ENCODE data around the gene NOB1.

The NOB1 gene

DNA sequence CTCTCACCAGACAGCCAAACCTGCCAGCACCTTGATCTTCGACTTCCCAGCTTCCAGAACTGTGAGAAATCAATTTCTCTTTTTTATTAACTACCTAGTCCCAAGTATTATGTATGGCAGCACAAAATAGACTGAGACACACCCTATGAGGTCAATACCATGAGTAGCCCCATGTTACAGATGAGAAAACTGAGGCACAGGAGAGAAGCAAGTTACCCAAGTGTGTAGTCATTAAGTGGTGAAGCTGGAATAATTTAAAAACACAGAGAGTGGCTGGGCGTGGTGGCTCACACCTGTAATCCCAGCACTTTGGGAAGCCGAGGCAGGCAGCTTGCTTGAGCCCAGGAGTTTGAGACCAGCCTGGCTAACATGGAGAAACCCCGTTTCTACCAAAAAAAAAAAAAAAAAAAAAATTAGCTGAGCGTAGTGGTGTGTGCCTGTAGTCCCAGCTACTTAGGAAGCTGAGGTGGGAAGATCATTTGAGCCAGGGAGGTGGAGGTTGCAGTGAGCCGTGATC lies 33.2 kb downstream of the NOB1 start:
- no peak for DNase-seq (ENCODE audit: low read depth)

DNA sequence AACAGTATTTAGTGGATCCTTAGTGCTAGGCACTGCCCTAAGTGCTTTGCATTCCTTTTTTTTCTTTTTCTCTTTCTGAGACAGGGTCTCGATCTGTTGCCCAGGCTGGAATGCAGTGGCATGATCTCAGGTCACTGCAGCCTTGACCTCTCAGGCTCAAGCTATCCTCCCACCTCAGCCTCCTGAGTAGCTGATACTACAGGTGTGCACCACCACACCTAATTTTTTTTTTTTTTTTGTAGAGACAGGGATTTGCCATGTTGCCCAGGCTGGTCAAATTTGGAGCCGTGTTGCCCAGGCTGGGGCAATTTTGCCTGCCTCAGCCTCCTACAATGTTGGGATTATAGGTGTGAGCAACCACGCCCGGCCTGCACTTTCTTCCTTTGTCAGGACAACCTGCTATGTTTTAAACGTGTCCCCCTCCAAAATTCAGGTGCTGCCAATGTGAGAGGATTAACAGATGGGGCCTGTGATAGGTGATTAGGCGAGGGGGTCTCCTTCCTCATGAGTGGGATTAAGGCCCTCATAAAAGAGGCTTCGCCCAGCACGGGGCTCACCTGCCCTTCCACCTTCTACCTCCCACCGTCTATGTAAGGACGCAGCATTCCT lies 33.8 kb downstream of the NOB1 start:
- no peak for DNase-seq (ENCODE audit: low read depth)

DNA sequence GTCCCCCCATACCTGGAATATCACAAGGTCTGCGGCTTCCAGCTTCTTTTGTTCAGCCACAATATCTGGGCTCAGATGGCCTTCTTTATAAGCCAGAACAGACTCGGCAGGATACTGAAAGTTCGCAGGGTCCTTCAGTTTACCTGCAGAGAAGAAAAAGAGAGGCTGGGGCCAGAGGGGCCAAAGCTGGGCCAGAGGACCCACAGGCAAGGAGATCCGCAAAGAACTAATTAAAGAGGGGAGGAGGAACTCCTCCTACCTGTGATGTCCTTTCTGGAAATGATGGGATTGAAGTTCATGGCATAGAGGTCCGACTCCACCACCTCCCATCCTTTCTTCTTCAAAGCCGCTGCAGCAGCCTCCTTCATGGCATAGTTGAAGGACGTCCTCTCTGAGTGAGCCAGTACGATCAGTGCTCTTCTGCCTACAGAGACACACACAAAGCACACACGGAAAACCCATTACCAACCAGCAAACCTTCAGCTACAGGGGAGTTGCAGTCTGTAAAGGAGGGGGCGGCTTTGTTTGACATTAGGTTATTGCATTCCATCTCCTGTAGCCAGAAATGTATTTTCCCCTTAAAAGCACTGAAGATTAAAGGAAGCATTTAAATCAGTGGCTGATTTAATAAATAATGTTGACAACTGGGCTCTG lies 36.5 kb downstream of the NOB1 start:
- no peak for DNase-seq (ENCODE audit: low read depth)

DNA sequence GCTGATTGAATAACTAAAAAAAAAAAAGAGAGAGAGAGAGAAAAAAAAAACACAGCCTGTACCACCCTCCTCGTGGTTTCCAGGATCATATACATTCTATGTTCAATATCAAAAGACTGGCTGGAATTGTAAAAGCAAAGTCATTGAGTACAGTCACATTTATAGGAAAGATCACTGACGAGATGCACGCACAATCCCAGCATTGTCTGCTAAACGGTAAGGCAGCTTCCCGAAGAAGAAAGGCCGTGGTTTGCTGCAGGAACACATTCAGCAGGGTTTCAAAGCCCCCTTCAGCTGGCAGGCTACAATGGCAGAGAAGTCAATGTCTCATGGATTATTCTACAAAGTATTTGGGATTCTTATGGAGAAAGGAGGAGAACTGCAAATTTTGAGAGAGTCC lies 37.7 kb downstream of the NOB1 start:
- no peak for DNase-seq (ENCODE audit: low read depth)

DNA sequence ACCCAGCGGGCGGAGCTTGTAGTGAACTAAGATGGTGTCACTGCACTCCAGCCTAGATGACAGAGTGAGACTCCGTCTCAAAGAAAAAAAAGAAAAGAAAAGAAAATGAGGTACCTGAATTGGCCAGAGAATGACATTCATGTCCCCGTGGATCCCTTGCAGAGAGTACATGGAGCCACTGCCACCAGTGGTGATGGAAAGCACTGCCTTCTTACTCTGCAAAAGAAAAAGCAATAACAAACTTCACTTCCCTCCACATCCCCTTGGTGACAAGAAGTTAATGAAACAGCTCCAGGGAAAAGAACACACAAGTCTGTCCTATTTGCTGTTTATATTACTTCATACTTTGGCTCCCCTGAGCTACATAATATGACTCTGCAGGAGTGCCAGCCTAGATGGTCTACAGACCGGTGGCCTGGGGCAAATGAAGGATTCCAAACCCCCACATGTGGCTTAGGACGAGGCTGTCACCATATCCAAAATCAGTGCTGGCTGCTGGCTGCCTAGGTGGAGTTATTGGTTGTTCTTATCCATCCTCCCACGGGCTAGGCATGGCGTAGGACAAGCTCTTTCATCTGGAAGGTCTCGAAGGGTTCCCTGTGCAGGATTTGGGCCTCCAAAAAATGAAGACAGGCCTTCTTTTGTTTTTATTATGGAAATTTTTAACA lies 41.7 kb downstream of the NOB1 start:
- DNase-seq (ENCODE audit: low read depth), result no peak

DNA sequence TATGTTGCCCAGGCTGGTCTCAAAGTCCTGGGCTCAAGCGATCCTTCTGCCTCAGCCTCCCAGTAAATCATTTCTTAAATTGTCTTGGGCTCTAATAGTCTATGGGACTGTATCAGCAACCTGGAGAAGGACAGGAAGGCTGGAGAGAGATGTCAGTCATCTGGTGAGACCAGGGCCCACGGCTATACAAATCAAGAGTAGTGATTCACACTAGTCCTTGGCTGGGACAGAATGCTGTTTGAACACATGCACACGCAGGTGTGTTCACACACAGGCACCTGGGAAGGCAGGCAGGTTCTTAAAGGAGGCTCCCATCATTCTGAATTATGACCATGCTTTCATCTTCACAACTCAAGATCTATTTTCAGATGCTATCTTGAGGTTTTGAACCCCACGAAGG lies 42.4 kb downstream of the NOB1 start:
- DNase-seq (ENCODE audit: low read depth), result no peak

DNA sequence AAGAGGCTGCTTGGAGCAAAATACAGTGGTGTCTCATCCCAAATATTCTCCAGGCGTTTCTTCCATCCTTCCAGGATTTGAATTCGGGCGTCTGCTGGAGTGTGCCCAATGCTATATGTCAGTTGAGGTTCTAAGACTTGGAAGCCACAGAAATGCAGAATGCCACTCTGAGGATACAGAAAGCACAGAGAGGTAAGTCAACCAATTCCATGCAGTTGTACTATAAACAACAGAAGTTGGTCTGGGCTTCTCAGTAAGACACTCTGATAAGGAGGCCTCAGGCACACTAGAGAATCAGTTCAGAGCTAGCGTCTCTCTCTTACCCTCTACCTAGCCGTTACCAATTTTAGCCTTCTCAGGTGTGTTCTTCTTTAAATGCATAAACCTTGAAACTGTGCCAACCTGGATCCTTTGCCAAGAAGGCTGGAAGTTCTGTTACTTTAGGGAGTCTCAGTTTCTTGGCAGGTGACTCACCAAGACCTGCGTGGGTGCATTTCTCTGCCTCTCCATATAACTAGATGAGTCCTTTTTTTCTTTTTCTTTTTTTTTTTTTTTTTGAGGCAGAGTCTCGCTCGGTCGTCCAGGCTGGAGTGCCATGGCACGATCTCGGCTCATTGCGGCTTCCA lies 43.5 kb downstream of the NOB1 start:
- DNase-seq (ENCODE audit: low read depth), result no peak

DNA sequence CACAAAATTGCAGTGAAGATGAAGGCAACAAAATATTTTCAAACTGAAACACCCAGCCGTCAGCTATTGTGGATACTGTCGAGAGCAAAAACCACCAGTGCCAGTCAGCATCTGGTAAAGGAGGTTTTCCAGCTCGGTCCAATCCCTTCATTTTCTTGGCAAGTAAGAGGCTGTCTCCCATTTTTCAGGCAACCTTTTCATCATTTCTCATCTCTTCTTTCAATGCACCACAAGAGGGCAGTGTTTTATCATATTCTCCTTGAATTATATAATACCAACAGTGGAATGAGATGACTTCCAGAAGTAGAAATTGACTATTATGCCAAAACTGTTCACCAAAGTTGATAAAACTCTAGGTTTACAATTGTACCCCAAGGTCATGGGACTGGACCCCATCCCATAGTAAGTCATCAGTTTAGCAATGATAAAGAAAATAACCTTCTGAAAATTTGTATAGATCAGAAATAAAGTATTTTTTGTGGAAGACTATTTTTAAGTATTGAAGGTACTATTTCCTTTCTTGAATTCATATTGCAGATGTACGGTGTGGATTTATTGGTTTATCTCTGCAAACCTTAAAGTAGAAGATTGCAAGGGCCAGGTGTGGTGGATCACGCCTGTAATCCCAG lies 45.2 kb downstream of the NOB1 start:
- peak; percentile 34 for DNase-seq (ENCODE audit: low read depth)

DNA sequence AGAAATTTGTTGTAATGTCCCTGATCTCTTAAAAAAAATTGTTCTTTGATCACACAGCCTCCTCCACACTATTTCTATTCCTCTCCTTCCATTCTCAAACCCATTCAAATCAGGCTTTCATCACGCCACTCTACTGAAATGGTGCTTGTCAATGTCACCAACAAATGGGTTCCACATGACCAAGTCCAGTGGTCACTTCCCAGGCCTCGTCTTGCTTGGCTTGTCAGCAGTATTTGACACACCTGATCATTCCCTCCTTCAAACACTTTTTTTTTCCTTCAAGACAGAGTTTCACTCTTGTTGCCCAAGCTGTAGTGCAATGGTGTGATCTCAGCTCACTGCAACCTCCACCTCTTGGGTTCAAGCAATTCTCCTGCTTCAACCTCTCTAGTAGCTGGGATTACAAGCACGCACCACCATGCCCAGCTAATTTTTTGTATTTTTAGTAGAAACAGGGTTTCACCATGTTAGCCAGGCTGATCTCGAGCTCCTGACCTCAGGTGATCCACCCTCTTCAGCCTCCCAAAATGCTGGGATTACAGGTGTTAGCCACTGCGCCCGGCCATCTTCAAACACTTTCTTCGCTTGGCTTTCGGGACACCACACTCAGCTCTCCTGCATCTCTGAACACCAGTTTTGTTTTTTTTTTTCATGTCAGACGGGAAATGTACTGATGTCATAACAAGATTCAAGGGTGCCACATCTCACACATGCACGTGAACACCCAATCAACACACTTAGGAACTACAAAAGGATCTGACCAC lies 46.6 kb downstream of the NOB1 start:
- DNase-seq (ENCODE audit: low read depth), result no peak

DNA sequence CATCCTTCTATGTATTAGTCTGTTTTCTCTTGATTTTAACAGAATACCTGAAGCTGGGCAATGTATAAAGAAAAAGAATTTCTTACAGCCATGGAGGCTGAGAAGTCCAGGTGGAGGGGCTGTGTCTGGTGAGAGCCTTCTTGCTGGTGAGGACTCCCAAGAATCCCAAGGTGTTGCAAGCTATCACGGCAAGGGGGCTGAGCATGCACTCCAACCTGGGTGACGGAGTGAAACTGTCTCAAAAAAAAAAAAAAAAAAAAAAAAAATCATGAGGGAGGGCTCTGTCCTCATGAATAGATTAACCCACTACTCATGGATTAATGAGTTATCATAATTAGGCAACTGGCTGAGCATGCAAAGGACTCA lies 47.8 kb downstream of the NOB1 start:
- DNase-seq (ENCODE audit: low read depth), result no peak

DNA sequence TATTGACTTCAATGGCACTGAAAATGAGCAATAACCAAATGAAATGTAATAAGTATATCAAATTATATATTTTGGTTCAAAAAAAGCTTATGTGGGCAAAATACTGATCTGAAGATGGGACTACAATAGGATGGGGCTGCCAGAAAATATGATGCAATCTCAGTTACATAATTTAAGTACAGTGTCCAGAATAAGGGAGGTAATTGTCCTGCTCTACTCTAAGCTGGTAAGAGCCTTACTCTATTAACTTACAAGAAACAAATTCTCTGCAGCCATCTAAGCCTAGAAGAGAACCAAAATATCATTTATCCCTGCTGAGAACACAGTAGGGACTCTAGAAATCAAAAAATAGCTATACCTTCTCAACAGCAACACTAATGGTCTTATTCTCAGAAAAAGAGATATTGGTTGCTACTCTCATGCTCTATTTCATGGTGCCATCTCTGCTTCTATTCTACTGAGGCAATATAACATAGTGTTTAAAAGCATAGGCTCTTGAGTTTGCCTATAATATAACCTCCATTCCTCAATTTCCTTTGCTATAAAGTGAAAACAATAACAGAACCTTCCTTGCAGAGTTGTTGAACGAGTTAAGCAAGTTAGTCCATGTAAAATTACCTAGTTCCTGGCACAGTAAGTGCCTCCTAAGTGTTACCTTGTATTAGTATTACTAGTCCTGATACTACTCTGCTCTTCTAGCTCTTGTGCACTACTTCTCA lies 48.3 kb downstream of the NOB1 start:
- peak; percentile 19 for DNase-seq (ENCODE audit: low read depth)

DNA sequence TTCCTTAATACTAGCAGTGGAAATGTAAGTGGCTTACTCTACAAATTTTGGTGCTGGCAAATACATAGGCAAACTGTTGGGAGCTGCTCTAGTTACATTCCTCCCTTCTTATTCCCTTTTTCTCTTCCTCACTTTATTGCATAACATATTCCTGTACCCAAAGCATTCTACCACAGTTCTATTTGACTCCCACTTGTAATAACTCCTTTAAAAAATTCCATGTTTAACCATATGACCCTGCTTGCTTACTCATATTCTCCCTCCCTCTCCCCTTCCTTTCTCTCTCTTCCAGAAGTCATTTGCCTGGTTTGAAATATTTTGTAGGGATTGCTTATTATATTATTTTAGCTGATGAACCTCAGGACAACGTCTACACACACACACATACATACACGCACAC lies 51.1 kb downstream of the NOB1 start:
- peak; percentile 16 for DNase-seq (ENCODE audit: low read depth)

DNA sequence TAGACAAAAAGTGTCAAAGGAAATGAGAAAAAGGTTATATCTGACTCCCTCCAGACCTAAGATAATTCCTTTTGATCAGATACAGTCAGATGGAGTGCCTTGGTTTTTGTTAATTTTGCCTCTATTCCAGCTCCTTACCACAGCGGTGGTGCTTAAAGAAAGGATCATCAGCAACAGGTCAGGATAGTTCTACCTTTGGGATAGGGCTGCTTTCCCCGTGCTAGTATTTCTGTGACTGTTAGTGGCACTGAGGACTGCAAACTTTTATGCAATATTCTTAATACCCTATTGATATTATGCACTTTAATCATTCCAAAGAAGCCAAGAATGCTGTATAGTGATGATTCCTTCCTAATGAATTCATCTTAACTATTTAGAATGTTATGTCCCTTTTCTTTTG lies 52.9 kb downstream of the NOB1 start:
- no peak for DNase-seq (ENCODE audit: low read depth)

DNA sequence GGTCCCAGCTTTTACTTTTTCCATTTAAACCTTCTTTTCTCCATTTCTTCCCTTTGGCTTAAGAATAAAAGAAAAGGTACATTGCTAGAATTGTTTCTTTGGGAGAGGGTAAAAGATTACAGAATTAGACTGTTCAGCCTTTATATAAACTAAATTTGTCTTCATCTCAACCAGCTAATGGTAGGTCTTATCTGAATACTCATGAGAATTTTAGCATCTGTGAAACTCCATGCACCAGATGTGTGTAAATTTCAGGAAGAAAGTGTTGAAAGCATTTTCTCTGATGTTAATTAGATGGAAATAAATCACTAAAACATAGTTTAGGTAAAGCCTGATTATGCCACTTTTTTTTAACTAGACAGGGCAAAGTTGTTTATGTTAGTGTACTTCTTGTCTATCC lies 53.3 kb downstream of the NOB1 start:
- no peak for DNase-seq (ENCODE audit: low read depth)

DNA sequence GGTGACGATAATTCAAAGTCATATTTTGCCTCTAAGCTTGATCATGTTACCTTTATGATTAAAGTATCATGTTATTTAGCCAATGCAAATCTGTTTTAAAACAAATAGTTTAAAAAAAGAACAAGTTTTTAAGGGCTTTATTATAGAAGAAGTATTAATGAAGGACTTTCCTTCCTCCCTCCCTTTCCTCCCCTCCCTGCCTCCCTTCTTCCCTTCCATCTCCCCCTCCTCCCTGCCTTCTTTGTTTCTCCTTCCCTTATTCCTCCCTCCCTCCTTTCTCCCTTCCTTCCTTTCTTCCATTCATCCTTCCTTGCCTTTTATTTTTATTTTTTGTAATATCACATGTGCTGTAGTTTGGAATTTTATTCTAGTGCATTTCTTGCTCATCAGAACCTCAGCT lies 54.8 kb downstream of the NOB1 start:
- DNase-seq (ENCODE audit: low read depth), result no peak

DNA sequence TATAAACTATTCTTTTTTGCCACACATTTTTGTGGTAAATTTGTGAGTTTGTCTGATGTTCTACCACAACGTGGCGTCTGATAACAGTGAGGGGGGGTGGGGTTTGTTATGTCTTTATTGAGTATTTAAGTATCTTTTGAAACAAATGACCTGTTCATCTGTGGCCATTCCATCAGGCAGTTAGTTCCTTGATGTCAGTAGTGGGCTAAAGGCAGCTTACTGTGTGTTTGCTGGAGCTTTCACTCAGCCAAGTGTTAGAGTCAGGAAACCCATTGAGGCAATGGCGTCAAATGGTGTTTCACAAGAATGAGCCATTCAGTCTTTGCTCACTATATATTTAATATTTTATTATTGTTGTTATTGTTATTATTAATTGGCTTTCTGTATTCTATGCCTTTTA lies 56.3 kb downstream of the NOB1 start:
- DNase-seq (ENCODE audit: low read depth), result no peak

DNA sequence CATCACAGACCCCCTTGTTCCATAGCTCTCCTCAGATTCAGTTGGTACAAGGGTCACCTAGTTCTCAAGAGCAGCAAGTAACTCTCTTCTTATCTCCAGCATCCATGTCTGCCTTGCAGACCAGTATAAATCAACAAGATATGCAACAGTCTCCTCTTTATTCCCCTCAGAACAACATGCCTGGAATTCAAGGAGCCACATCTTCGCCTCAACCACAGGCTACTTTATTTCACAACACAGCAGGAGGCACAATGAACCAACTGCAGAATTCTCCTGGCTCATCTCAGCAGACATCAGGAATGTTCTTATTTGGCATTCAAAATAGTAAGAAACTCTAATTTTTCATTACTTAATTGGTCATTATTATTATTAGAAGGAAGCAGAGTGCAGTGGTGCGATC lies 60.8 kb downstream of the NOB1 start:
- no peak for DNase-seq (ENCODE audit: low read depth)

DNA sequence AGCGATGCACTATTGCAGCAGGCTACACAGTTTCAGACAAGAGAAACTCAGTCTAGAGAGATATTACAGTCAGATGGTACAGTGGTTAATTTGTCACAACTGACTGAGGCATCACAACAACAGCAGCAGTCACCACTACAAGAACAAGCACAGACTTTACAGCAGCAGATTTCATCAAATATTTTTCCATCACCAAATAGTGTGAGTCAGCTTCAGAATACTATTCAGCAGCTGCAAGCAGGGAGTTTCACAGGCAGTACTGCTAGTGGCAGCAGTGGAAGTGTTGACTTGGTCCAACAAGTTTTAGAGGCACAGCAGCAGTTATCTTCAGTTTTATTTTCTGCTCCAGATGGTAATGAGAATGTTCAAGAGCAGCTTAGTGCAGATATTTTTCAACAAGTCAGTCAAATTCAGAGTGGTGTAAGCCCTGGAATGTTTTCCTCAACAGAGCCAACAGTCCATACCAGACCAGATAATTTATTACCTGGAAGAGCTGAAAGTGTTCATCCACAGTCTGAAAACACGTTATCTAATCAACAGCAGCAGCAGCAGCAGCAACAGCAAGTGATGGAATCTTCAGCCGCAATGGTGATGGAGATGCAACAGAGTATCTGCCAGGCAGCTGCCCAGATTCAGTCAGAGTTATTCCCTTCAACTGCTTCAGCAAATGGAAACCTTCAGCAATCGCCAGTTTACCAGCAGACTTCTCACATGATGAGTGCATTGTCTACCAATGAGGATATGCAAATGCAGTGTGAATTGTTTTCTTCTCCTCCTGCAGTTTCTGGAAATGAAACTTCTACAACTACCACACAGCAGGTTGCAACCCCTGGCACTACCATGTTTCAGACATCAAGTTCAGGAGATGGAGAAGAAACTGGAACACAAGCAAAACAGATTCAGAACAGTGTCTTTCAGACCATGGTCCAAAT lies 62.5 kb downstream of the NOB1 start:
- peak; percentile 45 for DNase-seq (ENCODE audit: low read depth)
